Gastroesophageal sphincter (tissue), 4 donors: ENCODE data around the gene DCTN1. TPM values are rescaled to one million over a fixed set of nuclear protein-coding genes. Genes with fewer than 3 reads are reported as not detected.
"Not testable (repeated sequence)": the region's sequence is repeated elsewhere in the genome, so short reads cannot be mapped to it uniquely, and the experiment has no call there.

Experiments
- ATAC-seq: fragments of 150-250 bp; one replicate; pipeline ENCODE4 v1.9.1; 2016; ENCODE audit warnings: mild to moderate bottlenecking, moderate library complexity
- H3K27ac ChIP-seq, 4 donors: fragments of 200-600 bp; sonication (generic) in 3 of 4; 1 replicate in 3 of 4; 2 replicates in 1 of 4; pipeline ENCODE4 v1.5.1; 2016 to 2019
- H3K27me3 ChIP-seq: fragments of 200-600 bp; sonication (generic); one replicate; pipeline ENCODE4 v1.5.1; 2019
- H3K36me3 ChIP-seq, 2 donors: fragments of 200-600 bp; sonication (generic); one replicate each; pipeline ENCODE4 v1.5.1; 2019; ENCODE audit warnings: control low read depth in 1 of 2
- H3K4me1 ChIP-seq, 3 donors: fragments of 200-600 bp; sonication (generic); 1 replicate in 2 of 3; 2 replicates in 1 of 3; pipeline ENCODE4 v1.5.1; 2016 to 2019; ENCODE audit warnings: control low read depth in 2 of 3
- H3K4me3 ChIP-seq, 2 donors: fragments of 200-600 bp; sonication (generic); one replicate each; pipeline ENCODE4 v1.5.1; 2019; ENCODE audit warnings: mild to moderate bottlenecking in 1 of 2, moderate library complexity in 1 of 2
- H3K9me3 ChIP-seq, 3 donors: fragments of 200-600 bp; sonication (generic); one replicate each; pipeline ENCODE4 v1.5.1; 2017 to 2019; ENCODE audit warnings: control low read depth in 2 of 3
- EP300 ChIP-seq: sonication (generic); formaldehyde crosslinking; IDR thresholded peaks from one replicate; pipeline ENCODE4 v1.6.1; 2017; ENCODE audit warnings: antibody characterized with exemption, mild to moderate bottlenecking
- POLR2A ChIP-seq, 2 donors: fragments of 450-650 bp; IDR thresholded peaks; one replicate each; pipeline ENCODE4 v1.6.1; 2017; ENCODE audit warnings: antibody characterized with exemption in 2 of 2, mild to moderate bottlenecking in 2 of 2, moderate library complexity in 1 of 2
- POLR2AphosphoS5 ChIP-seq: sonication (generic); formaldehyde crosslinking; IDR thresholded peaks from one replicate; pipeline ENCODE4 v1.6.1; 2017; ENCODE audit warnings: antibody characterized with exemption
- WGBS, 2 donors: methylation state at CpG; one replicate each; pipeline ENCODE4 v1.1.5; 2018; ENCODE audit warnings: low coverage in 1 of 2; 5-methylcytosine and 5-hydroxymethylcytosine counted together
- total RNA-seq, 4 donors: library from RNA; depleted of rRNA; stranded (reverse); fragments of >200 nt; gene quantifications; one replicate each; pipeline ENCODE4 v1.1.0, GENCODE V29; 2016
- TF ChIP-seq, protein P1 (sequence below), 4 experiments: fragments of 200-600 bp in 2 of 4; fragments of 450-650 bp in 2 of 4; sonication (generic) in 1 of 4; IDR thresholded peaks; one replicate each; pipeline ENCODE4 v1.5.1; 2017 to 2019; ENCODE audit warnings: antibody characterized with exemption in 4 of 4, mild to moderate bottlenecking in 2 of 4, moderate library complexity in 2 of 4

Gene DCTN1
- total RNA-seq, 4 donors from 2014 or later = 132 to 197 (median 170) TPM

DNA sequence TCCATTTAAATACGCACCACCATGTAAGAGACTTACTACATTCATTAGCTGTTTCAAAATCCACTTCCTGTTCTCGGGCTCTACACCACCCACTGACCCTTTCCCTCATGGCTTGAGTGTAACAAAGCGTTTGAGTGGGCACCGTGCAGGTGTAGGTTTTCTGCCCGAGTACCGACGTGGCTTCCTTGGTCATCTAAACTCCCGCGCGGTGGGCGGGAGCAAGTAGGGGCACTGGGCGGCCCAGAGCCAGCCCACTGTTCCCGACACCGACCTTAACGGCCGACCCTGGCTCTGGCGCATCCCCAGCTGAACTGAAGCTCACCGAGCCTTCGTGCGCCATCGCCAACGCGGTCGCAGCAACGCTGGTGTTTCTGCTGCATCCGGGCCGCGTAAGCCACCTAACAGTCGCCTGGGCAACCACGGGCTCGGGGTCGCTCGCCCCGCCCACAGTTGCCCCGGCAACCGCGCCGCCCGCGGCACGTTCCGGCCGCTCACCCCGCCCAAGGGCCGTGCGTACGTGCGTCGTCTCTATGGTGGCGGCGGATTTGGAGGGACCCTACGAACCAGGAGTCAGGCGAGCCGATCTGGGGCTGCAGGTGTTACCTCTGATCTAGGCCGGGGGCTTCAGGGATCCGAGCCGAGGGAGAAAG, 41.2 kb upstream of the DCTN1 start, which contains the start of the genes C2orf81 and WDR54:
Gene C2orf81 (minus strand): TSS at position 399 of the 650 bp plus-strand sequence. CDS start 59 bp downstream, at position 340.
Gene WDR54 (plus strand): TSS at position 510 of the 650 bp plus-strand sequence. CDS start 424 bp downstream, outside the sequence.
- H3K9me3 ChIP-seq = no peaks in the 10 kb centered on the region
- TF ChIP-seq POLR2AphosphoS5 = peak; percentile 59
- peak in 1 of 2 donors; percentile 44 for TF ChIP-seq POLR2A (IDR thresholded peaks at IDR 0.05)
- TF ChIP-seq, protein P1, sequence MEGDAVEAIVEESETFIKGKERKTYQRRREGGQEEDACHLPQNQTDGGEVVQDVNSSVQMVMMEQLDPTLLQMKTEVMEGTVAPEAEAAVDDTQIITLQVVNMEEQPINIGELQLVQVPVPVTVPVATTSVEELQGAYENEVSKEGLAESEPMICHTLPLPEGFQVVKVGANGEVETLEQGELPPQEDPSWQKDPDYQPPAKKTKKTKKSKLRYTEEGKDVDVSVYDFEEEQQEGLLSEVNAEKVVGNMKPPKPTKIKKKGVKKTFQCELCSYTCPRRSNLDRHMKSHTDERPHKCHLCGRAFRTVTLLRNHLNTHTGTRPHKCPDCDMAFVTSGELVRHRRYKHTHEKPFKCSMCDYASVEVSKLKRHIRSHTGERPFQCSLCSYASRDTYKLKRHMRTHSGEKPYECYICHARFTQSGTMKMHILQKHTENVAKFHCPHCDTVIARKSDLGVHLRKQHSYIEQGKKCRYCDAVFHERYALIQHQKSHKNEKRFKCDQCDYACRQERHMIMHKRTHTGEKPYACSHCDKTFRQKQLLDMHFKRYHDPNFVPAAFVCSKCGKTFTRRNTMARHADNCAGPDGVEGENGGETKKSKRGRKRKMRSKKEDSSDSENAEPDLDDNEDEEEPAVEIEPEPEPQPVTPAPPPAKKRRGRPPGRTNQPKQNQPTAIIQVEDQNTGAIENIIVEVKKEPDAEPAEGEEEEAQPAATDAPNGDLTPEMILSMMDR (IDR thresholded peaks at IDR 0.05) = no peak
- H3K4me1 ChIP-seq = peaks cover 0 to 25% (median 0%) of the 10 kb centered on the region in 3 donors
- H3K36me3 ChIP-seq = peaks cover 0 to 19% of the 10 kb centered on the region in 2 donors
- peak within 1 kb of the TSS in 3 of 4 donors; percentile 78 to 83 (median 80) for H3K27ac ChIP-seq
- peak within 1 kb of the TSS; percentile 56 to 75 for H3K4me3 ChIP-seq
- H3K27me3 ChIP-seq = no peaks in the 10 kb centered on the region
- WGBS, 2 donors = 0% methylated on average over 4 of the region's 57 CpGs; no CpG with 5 or more reads in 1 of the 2 donors
- ATAC-seq = peak; percentile 96

DNA sequence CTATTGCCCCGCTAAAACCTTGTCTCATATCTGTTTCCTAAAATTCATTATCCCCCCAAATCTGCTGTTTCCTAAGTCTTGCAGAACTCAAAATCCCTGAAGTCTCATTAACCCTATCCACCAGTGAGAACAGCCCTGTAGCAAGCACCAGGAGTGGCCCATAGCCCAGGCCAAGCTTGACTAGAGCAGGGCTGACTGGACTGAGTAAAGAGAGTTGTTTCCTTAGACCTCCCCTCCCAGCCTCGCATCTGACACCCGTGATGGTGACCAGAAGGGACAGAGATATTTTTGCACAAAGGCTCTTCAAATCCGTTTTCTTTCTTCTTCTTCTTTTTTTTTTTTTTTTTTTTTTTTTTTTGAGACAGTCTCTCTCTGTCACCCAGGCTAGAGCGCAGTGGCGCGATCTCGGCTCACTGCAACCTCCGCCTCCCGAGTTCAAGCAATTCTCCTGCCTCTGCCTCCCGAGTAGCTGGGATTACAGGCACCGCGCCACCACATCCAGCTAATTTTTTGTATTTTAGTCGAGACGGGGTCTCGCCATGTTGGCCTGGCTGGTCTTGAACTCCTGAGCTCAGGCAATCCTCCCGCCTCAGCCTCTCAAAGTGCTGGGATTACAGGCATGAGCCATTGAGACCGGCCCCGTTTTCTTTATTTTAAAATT, 40.5 kb upstream of the DCTN1 start:
- not testable (repeated sequence) for ATAC-seq, H3K9me3 ChIP-seq, H3K27me3 ChIP-seq
- peak overlapping the region in 2 of 4 donors; percentile 78 to 80 for H3K27ac ChIP-seq
- WGBS, 2 donors = 76 to 81% methylated on average over 10 to 19 of the region's 19 CpGs
- H3K4me3 ChIP-seq = peak overlapping the region in 1 of 2 donors; percentile 75
- H3K4me1 ChIP-seq = peaks cover 0 to 32% (median 0%) of the 10 kb centered on the region in 3 donors
- peaks cover 0 to 11% of the 10 kb centered on the region in 2 donors for H3K36me3 ChIP-seq

DNA sequence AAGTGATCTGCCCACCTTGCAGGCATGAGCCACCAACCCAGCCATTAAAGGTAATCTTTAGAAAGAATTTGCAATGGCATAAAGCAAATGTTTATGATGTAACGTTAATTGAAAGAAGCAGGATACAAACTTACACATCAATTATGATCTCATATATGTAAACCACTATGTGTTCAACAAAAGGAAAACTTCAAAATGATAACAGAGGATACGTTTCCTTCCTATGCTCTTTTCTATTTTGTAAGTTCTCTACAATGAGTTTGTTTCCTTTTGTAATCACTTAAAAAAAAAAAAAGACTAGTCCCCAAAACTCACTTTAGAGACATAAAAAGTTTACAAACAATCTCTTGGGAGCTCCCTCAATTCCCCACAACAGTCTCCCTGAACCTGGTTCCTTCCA, 39.9 kb upstream of the DCTN1 start:
- H3K27ac ChIP-seq = no peak overlapping the region
- WGBS, 2 donors = 78 to 90% methylated on average over 2 of the region's 2 CpGs
- no peaks in the 10 kb centered on the region for H3K9me3 ChIP-seq
- no peak overlapping the region for H3K4me3 ChIP-seq
- H3K36me3 ChIP-seq = peaks cover 0 to 6% of the 10 kb centered on the region in 2 donors
- H3K4me1 ChIP-seq = peaks cover 0 to 38% (median 0%) of the 10 kb centered on the region in 3 donors
- no peaks in the 10 kb centered on the region for H3K27me3 ChIP-seq
- ATAC-seq = no peak
- TF ChIP-seq POLR2A (IDR thresholded peaks at IDR 0.05) (no peak), POLR2AphosphoS5 (no peak), EP300 (no peak)
- TF ChIP-seq, protein P1 (IDR thresholded peaks at IDR 0.05) = no peak

DNA sequence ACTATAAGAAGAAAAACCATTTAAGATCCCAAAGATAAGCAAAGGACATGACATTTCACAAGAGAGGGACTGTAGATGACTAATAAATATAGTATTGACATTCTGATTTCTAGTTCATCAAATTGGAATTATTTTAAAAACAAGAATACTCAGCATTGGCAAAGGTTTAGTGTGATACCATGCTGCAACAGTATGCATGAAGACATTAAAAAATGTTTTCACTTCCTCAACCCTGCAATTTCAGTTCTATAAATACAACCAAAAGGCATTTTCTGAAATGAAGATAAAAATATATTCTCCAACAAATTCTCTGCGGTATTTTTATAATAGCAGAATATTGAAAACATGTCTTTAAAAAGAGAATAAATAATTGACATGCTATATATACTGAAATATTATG, 39.2 kb upstream of the DCTN1 start:
- 81 to 88% methylated on average over 1 of the region's 1 CpG for WGBS, 2 donors
- H3K27me3 ChIP-seq = no peaks in the 10 kb centered on the region
- peaks cover 0 to 45% (median 5%) of the 10 kb centered on the region in 3 donors for H3K4me1 ChIP-seq
- no peaks in the 10 kb centered on the region for H3K36me3 ChIP-seq
- no peak for ATAC-seq
- no peak for TF ChIP-seq POLR2AphosphoS5
- TF ChIP-seq EP300 = no peak
- TF ChIP-seq, protein P1 (IDR thresholded peaks at IDR 0.05) = no peak
- no peak for TF ChIP-seq POLR2A (IDR thresholded peaks at IDR 0.05)
- H3K4me3 ChIP-seq = no peak overlapping the region
- no peak overlapping the region for H3K27ac ChIP-seq
- no peaks in the 10 kb centered on the region for H3K9me3 ChIP-seq

DNA sequence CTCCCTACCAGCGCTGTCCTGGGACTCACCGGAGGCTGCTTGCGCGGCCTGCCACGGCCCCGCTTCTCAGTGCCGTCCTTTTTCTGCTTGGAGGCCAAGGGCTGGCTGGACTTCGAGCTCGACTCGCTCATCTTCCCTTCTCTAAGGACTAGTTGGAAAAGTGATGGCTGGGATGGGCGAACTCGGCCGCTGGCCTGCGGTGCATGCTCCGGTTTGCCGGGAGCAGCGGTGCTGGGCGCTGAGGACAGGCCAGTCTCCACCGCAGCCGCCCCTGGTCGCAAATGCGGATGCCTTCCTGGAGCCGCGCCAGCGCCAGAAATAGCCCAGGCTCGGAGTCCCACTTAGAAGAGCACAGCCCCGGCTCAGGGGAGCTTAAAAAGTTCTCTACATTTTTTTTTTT, 38.2 kb upstream of the DCTN1 start:
- WGBS, 2 donors = no CpG with 5 or more reads among the region's 27 CpGs

More for the DNA sequence above, 38.2 kb upstream of the DCTN1 start:
- Histone ChIP-seq H3K4me1 (peaks cover 0 to 53% (median 9%) of the 10 kb centered on the region in 3 donors), H3K4me3 (no peak overlapping the region), H3K27me3 (no peaks in the 10 kb centered on the region), H3K27ac (no peak overlapping the region), H3K36me3 (no peaks in the 10 kb centered on the region), H3K9me3 (no peaks in the 10 kb centered on the region)
- ATAC-seq = no peak
- no peak for TF ChIP-seq POLR2A (IDR thresholded peaks at IDR 0.05)
- TF ChIP-seq POLR2AphosphoS5 = no peak
- TF ChIP-seq EP300 = no peak
- TF ChIP-seq, protein P1 (IDR thresholded peaks at IDR 0.05) = no peak
